ENCODE data around the gene RUVBL1.

The RUVBL1 gene

GRCh38 chr3:128056258-128056657 is 67.4 kb downstream of the RUVBL1 start:
- TF ChIP-seq CTCF (IDR thresholded peaks at IDR 0.05) = no peak
- H3K9me3 ChIP-seq = no peaks in the 10 kb centered on the region
- peaks cover 36 to 37% of the 10 kb centered on the region in 2 experiments for H3K4me1 ChIP-seq (ENCODE audit: control insufficient read depth in 1 of 2, insufficient read depth in 1 of 2, low read depth in 1 of 2, low read length in 1 of 2)
- no peaks in the 10 kb centered on the region for H3K27me3 ChIP-seq
- no peak overlapping the region for H3K4me3 ChIP-seq (ENCODE audit: low read depth in 1 of 2, low read length in 1 of 2)
- H3K27ac ChIP-seq = no peak overlapping the region
- peaks cover 55% of the 10 kb centered on the region for H3K36me3 ChIP-seq

- no peaks in the 10 kb centered on the region for H3K27me3 ChIP-seq
- no peak for TF ChIP-seq CTCF (IDR thresholded peaks at IDR 0.05)
- H3K36me3 ChIP-seq = peaks cover 36% of the 10 kb centered on the region
- H3K4me3 ChIP-seq (ENCODE audit: low read depth in 1 of 2, low read length in 1 of 2) = no peak overlapping the region
- H3K9me3 ChIP-seq = no peaks in the 10 kb centered on the region
- H3K4me1 ChIP-seq (ENCODE audit: control insufficient read depth in 1 of 2, insufficient read depth in 1 of 2, low read depth in 1 of 2, low read length in 1 of 2) = peaks cover 38 to 40% of the 10 kb centered on the region in 2 experiments
- peak overlapping the region; percentile 1 for H3K27ac ChIP-seq
Observed at GRCh38 chr3:128054367-128054766, 69.2 kb downstream of the RUVBL1 start.

- no peak for TF ChIP-seq CTCF (IDR thresholded peaks at IDR 0.05)
- Histone ChIP-seq H3K4me3 (ENCODE audit: low read depth in 1 of 2, low read length in 1 of 2) (peak overlapping the region in 1 of 2 experiments; percentile 97), H3K9me3 (no peaks in the 10 kb centered on the region), H3K27ac (peak overlapping the region; percentile 93), H3K27me3 (peaks cover 4% of the 10 kb centered on the region), H3K36me3 (peaks cover 28% of the 10 kb centered on the region), H3K4me1 (ENCODE audit: control insufficient read depth in 1 of 2, insufficient read depth in 1 of 2, low read depth in 1 of 2, low read length in 1 of 2) (peaks cover 38 to 40% of the 10 kb centered on the region in 2 experiments)
Observed at GRCh38 chr3:128053614-128054013, 70.0 kb downstream of the RUVBL1 start.

- Histone ChIP-seq H3K4me1 (ENCODE audit: control insufficient read depth in 1 of 2, insufficient read depth in 1 of 2, low read depth in 1 of 2, low read length in 1 of 2) (peaks cover 38 to 40% of the 10 kb centered on the region in 2 experiments), H3K9me3 (no peaks in the 10 kb centered on the region), H3K27ac (peak overlapping the region; percentile 93), H3K36me3 (peaks cover 23% of the 10 kb centered on the region), H3K27me3 (peaks cover 12% of the 10 kb centered on the region), H3K4me3 (ENCODE audit: low read depth in 1 of 2, low read length in 1 of 2) (peak overlapping the region; percentile 89 to 97)
- TF ChIP-seq CTCF (IDR thresholded peaks at IDR 0.05) = no peak
Observed at GRCh38 chr3:128052595-128053351, 70.8 kb downstream of the RUVBL1 start.

GRCh38 chr3:128051837-128052594 is 71.6 kb downstream of the RUVBL1 start, which contains the start of gene SEC61A1:
Gene SEC61A1 (plus strand): TSS chr3:128052437. CDS start chr3:128052553, 116 bp downstream.
- Histone ChIP-seq H3K27me3 (peaks cover 19% of the 10 kb centered on the region), H3K36me3 (peaks cover 18% of the 10 kb centered on the region), H3K27ac (peak within 1 kb of the TSS; percentile 93), H3K4me3 (ENCODE audit: low read depth in 1 of 2, low read length in 1 of 2) (peak within 1 kb of the TSS; percentile 89 to 97), H3K9me3 (no peaks in the 10 kb centered on the region), H3K4me1 (ENCODE audit: control insufficient read depth in 1 of 2, insufficient read depth in 1 of 2, low read depth in 1 of 2, low read length in 1 of 2) (peaks cover 38 to 40% of the 10 kb centered on the region in 2 experiments)
- peak; percentile 37 for TF ChIP-seq CTCF (IDR thresholded peaks at IDR 0.05)
